Measurements from ENCODE around the gene AIFM1.
"Not testable (repeated sequence)": the region's sequence is repeated elsewhere in the genome, so short reads cannot be mapped to it uniquely, and the experiment has no call there.

AIFM1 gene

GRCh38 chrX:130118441-130119311, 47.0 kb downstream of the AIFM1 start:
- peak; percentile 26 for DNase-seq

- DNase-seq = no peak
Observed at GRCh38 chrX:130117166-130117565, 48.5 kb downstream of the AIFM1 start.

DNA sequence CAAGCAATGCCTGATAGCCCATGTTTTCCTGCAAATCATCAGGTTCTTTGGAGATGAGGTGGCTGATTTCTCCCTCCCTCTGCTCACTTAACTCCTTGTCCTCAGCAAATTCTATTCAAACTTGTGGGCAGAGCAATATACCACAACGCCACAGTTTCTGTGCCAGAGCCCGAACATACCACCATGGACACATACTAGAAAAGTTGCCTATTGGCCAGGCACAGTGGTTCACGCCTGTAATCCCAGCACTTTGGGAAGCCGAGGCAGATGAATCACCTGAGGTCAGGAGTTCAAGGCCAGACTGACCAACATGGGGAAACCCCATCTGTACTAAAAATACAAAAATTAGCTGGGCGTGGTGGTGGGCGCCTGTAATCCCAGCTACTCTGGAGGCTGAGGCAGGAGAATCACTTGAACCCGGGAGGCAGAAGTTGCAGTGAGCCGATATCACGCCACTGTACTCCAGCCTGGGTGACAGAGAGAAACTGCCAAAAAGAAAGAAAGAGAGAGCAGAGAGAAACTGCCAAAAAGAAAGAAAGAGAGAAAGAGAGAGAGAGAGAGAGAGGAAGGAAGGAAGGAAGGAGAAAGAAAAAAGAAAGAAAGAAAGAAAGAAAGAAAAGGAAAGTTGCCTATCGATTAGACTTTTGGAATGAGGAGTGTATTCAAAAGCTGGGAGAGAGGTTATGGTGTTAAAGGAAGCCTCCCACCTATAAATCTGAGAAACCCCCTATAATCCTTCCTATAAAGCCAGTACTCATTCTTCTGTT, 50.3 kb downstream of the AIFM1 start:
- not testable (repeated sequence) for DNase-seq

DNA sequence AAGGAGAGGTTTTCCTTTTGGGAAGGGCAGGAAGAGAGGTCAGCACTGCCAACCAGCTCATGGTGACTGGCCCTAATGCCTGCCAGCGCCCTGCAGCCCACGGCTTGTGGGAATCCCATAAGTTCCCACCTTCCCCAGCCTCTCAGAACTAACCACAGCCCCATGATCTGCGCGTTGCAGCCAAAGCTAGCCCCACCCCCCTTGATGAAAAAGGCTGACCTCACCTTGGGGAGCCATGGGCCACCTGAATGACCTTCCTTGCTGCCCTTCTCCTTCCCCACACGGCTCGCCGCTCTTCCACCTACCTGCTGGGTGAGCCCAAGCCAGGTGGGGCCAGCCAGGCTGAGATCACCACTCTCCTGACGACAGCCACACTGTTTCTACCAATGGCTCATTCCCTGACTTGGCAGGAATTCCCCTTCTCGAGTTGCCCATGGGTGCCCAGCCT, 51.5 kb downstream of the AIFM1 start:
- DNase-seq = no peak

- DNase-seq = no peak
Observed at GRCh38 chrX:130111220-130112154, 54.2 kb downstream of the AIFM1 start.

- peak; percentile 59 for DNase-seq
Observed at GRCh38 chrX:130110379-130111219, 55.0 kb downstream of the AIFM1 start, which contains the start of gene ELF4. TSS of gene ELF4 (minus strand) at chrX:130110497. CDS start at chrX:130081330, 29,167 bp downstream.

DNA sequence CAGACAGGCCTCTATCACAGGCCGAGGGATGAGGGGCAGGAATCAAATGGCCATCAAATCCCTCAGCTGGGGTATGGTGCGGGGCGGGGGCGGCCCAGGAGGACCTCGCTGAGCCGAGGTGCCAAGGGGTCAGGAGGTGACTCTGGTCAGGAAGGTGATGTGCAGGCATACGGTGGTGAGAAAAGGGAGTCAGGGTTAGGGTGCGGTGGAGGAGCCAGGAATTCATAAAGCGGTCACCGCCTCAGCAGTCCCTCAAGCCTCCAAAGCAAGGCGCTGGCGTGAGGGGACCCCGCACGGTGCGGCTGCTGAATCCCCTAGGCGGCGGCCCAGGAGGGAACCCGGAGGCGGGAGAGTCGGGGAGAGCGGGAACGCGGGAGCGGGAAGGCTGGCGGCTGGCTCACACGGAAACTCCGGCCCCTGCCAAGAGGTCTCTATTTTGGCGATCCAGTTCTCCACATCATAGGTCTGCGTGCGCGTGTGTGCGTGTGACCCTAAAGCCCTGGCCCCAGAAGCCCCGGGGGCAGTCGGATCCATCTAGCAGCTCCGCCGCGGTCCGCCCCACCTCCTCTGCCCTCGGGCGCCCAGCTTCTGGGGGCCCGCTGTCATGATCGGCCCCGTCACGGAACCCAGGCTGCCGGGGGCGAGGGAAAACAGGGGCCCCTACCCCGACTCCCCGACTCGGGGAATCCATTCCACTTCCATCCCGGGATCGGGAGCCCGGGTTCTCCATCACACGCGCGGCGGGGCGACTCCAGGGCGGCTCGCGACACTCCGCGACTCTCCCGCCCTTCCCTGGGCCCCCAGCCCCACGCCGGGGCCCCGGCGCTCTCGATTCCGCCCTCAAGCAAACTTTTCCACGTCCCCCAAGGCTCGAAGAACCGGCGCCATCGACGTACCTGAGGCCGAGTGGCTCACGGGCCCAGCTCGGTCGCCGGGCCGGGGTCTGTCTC, 55.9 kb downstream of the AIFM1 start:
- peak; percentile 22 for DNase-seq

GRCh38 chrX:130108647-130109428, 56.8 kb downstream of the AIFM1 start:
- no peak for DNase-seq

DNA sequence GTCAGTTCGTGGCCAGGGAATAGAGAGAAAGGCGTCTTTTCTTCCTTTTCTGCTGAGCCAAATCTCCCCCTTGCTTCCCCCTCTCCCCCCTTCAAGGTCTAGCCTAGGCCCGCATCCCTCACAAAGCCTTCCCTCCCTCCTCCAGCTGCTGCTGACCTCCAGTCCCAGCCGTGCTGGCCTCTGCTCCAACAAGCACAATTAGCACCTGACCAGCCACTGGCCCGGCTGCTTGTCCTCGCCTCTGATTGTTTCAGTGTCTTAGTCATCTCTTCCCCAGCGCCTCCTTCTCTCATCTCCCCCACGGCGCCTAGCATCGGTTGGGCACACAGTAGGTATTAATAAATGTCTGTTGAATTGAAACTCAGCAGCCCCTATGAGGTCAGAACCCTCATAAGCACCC, 59.6 kb downstream of the AIFM1 start:
- DNase-seq = no peak

GRCh38 chrX:130105244-130105643, 60.4 kb downstream of the AIFM1 start:
- DNase-seq = no peak

DNA sequence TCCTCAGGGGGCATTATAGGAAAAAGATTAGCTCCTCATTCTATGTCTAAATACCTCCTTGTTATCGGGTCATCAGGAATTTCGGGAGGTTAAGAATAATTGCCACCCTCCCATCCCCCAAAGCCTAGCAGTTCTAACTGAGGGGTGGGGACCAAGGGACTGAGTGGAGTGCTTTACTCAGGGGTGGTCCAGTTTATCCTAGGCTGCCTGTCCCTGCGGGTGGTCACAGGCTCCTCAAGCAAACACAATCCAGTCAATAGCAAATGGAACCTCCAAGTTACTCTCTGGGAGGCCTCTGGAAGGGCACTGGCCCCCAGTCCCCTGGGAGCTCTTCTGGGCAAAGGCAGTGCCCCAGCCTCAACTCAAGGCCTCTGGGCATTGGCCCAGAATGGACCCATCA, 62.0 kb downstream of the AIFM1 start:
- no peak for DNase-seq

DNA sequence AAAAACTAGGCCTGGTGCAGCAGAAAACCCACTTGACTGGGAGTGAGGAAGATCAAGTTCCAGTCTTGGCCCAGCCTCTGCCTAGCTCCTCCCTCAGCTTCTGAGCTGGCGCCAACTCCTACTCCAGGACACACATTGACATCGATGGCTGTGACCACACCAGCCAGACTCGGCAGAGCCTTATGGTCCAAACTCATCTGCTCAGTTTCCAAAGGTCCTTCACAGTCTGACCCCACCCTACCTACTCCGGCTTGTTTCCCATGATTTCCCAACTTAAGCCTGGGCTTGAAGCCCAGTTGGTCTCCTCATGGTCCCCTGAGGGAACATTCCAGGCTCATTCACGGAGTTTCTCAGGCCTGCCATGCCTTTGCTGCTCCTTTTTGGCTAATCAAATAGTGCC, 65.5 kb downstream of the AIFM1 start:
- no peak for DNase-seq

DNA sequence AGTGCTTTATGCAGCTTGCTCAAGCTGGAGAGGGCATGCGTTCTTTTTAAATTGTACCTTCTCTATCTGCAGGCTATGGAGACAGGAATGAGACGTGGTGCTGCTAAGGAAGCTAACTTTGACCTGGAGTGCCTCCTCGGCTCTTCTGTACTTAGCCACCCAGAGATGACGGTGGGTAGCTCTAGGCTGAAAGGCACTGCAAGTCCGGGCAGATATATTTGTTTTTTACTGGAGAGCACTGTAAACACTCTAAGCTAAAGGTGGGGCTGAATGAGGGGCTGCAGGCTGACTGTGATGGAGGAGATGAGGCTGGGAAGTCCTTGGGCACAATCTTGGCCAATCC, 67.5 kb downstream of the AIFM1 start:
- no peak for DNase-seq

- DNase-seq = no peak
Observed at GRCh38 chrX:130097507-130098209, 68.0 kb downstream of the AIFM1 start.

GRCh38 chrX:130095249-130096030, 70.2 kb downstream of the AIFM1 start:
- no peak for DNase-seq

DNA sequence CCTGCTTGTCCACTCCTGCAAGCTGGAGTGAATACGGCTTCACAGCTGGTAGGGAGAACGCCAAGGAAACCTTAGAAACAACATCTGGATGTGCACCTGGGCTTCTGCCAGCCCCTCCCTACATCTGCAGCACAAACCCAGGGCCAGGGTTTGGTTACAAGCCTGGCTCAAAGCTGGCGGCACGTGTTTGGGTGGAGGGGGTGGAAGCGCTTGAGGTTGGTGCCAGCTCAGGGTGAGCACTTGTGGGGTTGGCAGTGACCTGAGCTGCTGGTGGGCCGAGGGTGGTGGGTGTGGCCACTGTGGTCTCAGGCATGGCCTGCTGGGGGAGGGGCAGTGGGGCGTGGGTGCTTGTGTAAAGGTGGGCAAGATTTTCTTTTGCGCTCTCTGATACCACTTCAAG, 70.9 kb downstream of the AIFM1 start:
- no peak for DNase-seq

DNA sequence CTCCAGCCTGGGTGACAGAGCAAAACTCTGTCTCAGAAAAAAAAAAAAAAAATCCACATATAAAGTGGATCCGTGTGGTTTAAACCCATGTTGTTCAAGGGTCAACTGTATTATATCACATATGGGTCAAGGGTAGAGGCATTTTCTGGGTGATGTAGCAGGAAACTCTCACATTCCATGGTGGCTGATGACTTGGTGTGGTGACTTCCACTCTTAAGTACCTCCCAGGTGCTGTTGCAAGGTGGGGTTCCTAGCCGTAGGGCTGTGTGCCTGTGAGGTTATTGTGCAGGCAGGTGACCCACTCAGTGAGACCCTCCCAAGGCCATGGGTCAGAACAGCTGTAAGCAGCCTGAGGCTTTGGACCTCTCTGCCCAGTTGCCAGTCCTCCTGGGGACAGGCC, 72.4 kb downstream of the AIFM1 start:
- DNase-seq = no peak

- peak; percentile 77 for DNase-seq
Observed at GRCh38 chrX:130091980-130092522, 73.6 kb downstream of the AIFM1 start.
